Epithelial cell of proximal tubule (primary cell): Measurements from ENCODE around the gene PDZD2. TPM values are rescaled to one million over a fixed set of nuclear protein-coding genes. Genes with fewer than 3 reads are reported as not detected.

ENCODE experiments used
- DNase-seq: peaks from one replicate; pipeline ENCODE4 v3.0.0-alpha.2; 2011; ENCODE audit warnings: low read depth
- H3K4me3 ChIP-seq: 2 replicates; pipeline ENCODE4 v1.5.1; 2011; ENCODE audit warnings: low read depth, mild to moderate bottlenecking, low read length
- CTCF ChIP-seq: conservative IDR thresholded peaks from 2 replicates; pipeline ENCODE4 v1.5.1; 2012; ENCODE audit warnings: low read depth, mild to moderate bottlenecking, low read length
- total RNA-seq: library from RNA; depleted of rRNA; stranded (reverse); fragments of >200 nt; gene quantifications from 2 replicates; pipeline ENCODE4 v1.2.3, GENCODE V29; 2015

PDZD2 gene
- total RNA-seq, 1 donor from 2014 or later: 8.4 TPM

DNA sequence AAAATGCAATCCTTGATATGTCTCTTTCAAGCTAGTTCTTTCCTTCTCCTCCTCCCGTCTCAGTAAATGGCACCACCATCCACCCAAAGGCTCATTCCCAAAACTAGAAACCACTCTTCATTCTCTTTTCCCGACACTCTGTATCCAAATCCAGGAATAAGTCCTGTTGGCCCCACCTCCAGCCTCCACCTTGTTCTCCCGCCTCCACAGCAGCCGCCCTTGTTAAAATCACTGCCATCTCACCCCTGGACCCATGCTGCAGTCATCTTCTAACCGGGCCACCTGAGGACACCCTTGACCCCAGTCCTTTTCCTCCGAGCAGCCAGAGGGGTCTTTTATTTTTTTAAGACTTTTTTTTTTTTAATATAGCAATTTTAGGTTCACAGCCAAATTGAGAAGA lies 9.4 kb downstream of the PDZD2 start:
- H3K4me3 ChIP-seq: no peak overlapping the region
- DNase-seq: no peak
- TF ChIP-seq CTCF: no peak

DNA sequence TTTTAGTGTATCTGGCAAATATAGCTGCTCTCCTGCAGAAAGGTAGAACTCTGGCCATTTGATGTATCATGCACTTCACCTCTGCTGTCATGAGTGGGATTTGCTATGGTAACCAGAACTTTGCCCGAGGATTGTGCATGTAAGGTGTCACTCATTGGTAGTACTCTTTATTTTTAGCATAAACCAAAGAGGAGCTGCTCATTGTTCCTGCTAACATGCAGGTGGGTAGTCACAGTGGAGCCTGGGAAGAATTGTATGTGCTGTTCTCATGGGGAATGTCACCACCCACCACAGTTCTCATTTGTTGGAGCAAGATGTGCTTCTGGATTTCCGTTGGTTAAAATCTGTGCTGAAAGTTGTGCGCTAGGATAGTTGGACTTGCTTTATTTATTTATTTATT lies 12.3 kb downstream of the PDZD2 start:
- no peak overlapping the region for H3K4me3 ChIP-seq
- DNase-seq: no peak
- no peak for TF ChIP-seq CTCF

DNA sequence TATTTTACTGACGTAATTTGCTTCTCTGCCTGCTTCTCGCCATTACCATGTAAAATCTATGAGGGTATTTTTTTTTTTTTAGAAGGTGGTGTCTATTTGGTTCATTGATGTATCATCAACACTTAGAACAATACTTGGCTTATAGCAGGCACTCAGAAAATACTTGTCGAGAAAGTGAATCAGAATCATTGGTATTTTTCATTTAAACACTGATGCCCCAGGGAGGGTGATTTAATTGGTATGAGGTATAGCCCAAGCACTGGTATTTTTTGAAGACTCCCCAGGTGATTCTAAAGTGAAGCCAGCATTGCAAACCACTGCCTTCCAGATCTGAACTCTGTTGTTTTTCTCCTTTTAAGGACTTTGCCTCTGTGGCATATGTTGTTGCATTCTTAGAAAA lies 16.6 kb downstream of the PDZD2 start:
- no peak for DNase-seq
- no peak overlapping the region for H3K4me3 ChIP-seq
- TF ChIP-seq CTCF: no peak

- H3K4me3 ChIP-seq: no peak overlapping the region
- no peak for DNase-seq
- no peak for TF ChIP-seq CTCF
These were observed 17.9 kb downstream of the PDZD2 start for GRCh38 chr5:31656806-31657205.

- DNase-seq: no peak
- TF ChIP-seq CTCF: no peak
- H3K4me3 ChIP-seq: no peak overlapping the region
These were observed 18.5 kb downstream of the PDZD2 start for GRCh38 chr5:31657315-31657979.

DNA sequence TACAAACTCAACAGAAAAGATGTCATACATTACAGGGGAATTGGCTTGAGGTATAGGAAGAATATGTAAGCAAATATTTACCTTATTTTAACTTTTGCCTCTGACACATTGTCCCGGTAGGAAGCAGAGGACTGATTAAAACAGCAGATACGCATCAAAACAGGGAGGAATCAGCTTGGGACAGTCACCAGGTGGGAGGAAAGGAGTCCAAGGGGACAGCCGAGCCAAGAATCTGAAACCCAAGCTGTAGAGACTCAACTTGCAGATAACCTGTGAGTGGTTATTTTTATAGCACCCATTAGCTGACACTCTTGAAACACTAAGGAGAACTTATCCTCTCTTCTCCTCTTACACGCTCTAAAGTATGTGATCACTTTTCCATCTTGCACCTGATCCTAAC lies 22.3 kb downstream of the PDZD2 start:
- no peak overlapping the region for H3K4me3 ChIP-seq
- DNase-seq: no peak
- no peak for TF ChIP-seq CTCF

- TF ChIP-seq CTCF: no peak
These were observed 24.6 kb downstream of the PDZD2 start for GRCh38 chr5:31663519-31663918.

More at GRCh38 chr5:31663519-31663918, 24.6 kb downstream of the PDZD2 start:
- no peak for DNase-seq
- no peak overlapping the region for H3K4me3 ChIP-seq
